WERI-Rb-1 (cell line): ENCODE data around the gene SLC22A6.
"Not testable (repeated sequence)": the region's sequence is repeated elsewhere in the genome, so short reads cannot be mapped to it uniquely, and the experiment has no call there.

Experiments
- DNase-seq: peaks from one replicate; pipeline ENCODE4 v3.0.0-alpha.2; 2020
- H3K27ac ChIP-seq: fragments of 250-450 bp; sonication (Bioruptor Pico); 2 replicates; pipeline ENCODE4 v1.5.1; 2020; ENCODE audit warnings: mild to moderate bottlenecking, moderate library complexity
- H3K27me3 ChIP-seq: fragments of 250-450 bp; sonication (Bioruptor Pico); 2 replicates; pipeline ENCODE4 v1.5.1; 2021; ENCODE audit warnings: mild to moderate bottlenecking, low read depth, moderate library complexity; ENCODE audit not compliant: insufficient read depth, severe bottlenecking
- H3K36me3 ChIP-seq: fragments of 250-450 bp; sonication (Bioruptor Pico); 2 replicates; pipeline ENCODE4 v1.5.1; 2020; ENCODE audit warnings: mild to moderate bottlenecking, moderate library complexity
- H3K4me3 ChIP-seq: 2 replicates; pipeline ENCODE4 v1.5.1; 2011; ENCODE audit warnings: low read depth, mild to moderate bottlenecking, control low read depth, low read length
- H3K9me3 ChIP-seq: fragments of 250-450 bp; sonication (Bioruptor Pico); 2 replicates; pipeline ENCODE4 v1.5.1; 2021; ENCODE audit warnings: mild to moderate bottlenecking, moderate library complexity; ENCODE audit not compliant: severe bottlenecking
- TF ChIP-seq, protein P1 (sequence below): IDR thresholded peaks from 2 replicates; pipeline ENCODE4 v1.5.1; 2011; ENCODE audit warnings: low read depth, mild to moderate bottlenecking, control low read depth, inconsistent platforms, low read length

Gene SLC22A6

DNA sequence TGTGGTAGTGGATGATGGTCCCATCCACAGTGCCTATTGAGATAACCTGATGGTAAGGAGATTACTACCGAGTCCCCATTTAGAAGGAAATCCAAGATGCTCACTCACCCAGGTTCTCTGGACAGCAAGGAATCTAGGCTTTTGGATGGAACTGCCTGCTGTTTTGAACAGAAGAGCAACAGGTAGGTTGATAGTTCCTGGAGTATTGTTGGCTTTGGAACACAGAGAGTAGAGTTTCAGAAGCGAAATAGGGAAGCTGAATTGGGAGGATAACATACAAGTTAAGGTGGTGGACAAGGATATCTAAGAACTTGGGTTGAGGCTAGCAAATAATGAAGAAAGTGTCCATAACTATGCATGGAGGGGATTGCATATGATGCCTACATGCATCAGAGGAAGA lies 27.6 kb downstream of the SLC22A6 start:
- TF ChIP-seq, protein P1, sequence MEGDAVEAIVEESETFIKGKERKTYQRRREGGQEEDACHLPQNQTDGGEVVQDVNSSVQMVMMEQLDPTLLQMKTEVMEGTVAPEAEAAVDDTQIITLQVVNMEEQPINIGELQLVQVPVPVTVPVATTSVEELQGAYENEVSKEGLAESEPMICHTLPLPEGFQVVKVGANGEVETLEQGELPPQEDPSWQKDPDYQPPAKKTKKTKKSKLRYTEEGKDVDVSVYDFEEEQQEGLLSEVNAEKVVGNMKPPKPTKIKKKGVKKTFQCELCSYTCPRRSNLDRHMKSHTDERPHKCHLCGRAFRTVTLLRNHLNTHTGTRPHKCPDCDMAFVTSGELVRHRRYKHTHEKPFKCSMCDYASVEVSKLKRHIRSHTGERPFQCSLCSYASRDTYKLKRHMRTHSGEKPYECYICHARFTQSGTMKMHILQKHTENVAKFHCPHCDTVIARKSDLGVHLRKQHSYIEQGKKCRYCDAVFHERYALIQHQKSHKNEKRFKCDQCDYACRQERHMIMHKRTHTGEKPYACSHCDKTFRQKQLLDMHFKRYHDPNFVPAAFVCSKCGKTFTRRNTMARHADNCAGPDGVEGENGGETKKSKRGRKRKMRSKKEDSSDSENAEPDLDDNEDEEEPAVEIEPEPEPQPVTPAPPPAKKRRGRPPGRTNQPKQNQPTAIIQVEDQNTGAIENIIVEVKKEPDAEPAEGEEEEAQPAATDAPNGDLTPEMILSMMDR: no peak
- DNase-seq: no peak
- H3K9me3 ChIP-seq: no peaks in the 10 kb centered on the region
- no peaks in the 10 kb centered on the region for H3K27me3 ChIP-seq
- H3K36me3 ChIP-seq: no peaks in the 10 kb centered on the region
- no peak overlapping the region for H3K27ac ChIP-seq
- H3K4me3 ChIP-seq: no peak overlapping the region

DNA sequence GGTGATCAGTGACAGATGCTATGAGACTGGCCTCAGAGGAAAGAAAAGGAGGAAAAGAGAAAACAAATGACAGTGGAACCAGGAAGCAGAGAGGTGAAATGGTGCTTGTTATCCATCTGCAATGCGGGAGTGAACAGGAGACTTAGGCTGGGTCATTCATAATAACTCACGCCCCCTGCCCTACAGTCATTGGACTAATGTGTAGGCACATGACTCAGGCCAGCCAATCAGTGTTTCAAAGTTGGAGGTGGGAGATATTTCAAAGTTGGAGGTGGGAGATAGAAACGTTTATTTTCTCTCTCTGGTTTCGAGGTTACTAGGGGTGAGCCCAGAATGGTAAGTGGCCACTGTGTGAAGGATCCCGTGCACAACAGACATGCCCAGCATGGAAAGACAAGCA lies 30.3 kb downstream of the SLC22A6 start:
- Histone ChIP-seq H3K27ac (no peak overlapping the region), H3K9me3 (no peaks in the 10 kb centered on the region), H3K27me3 (no peaks in the 10 kb centered on the region), H3K36me3 (no peaks in the 10 kb centered on the region), H3K4me3 (no peak overlapping the region)
- TF ChIP-seq, protein P1: no peak
- DNase-seq: no peak

DNA sequence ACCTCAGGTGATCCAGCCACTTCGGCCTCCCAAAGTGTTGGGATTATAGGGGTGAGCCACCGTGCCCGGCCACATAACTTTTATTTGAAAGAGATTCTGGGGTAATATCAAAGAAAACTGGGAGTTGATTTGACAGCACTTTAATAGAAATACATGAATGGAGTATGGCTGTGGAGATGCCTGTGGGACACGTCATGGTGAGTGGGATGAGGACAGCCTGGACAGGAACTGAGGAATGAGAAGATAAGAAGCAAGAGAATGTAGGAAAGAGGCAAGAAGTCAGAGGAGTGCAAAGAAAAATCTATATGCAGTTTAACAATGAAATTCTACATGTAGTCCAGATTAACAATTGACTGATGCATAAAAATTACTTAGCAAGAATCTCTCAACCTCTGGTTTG lies 31.0 kb downstream of the SLC22A6 start:
- no peaks in the 10 kb centered on the region for H3K36me3 ChIP-seq
- H3K4me3 ChIP-seq: no peak overlapping the region
- no peak for DNase-seq
- H3K27me3 ChIP-seq: no peaks in the 10 kb centered on the region
- H3K9me3 ChIP-seq: no peaks in the 10 kb centered on the region
- TF ChIP-seq, protein P1: no peak
- no peak overlapping the region for H3K27ac ChIP-seq

DNA sequence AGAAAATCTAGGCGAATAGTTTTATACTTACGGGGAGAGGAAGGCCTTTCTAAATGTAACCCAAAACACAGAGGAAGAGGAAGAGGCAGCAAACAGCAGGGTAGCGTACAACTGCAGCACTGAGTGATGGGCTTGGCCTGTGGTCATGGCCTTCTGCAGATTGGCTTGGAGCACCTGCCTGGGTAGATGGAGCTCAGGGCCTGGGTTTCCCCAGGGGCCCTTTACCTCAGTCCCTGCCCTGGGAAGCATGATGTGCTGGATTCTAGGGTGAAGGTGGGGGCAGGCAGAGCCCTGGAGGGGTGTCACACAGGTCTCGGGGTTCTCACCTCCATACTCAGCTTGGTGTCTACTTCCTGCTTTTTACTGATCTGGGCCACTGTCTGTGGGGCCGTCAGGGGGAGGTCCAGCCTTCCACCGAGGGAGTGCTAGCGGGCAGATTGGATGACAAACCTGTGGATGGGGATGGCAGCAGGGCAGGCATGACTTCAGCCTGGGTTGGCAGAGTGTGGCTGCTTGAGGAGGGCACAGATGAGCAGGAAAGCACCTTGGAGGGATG lies 35.9 kb downstream of the SLC22A6 start:
- Histone ChIP-seq H3K9me3 (no peaks in the 10 kb centered on the region), H3K27ac (no peak overlapping the region), H3K36me3 (no peaks in the 10 kb centered on the region), H3K27me3 (no peaks in the 10 kb centered on the region), H3K4me3 (no peak overlapping the region)
- DNase-seq: no peak
- TF ChIP-seq, protein P1: no peak

DNA sequence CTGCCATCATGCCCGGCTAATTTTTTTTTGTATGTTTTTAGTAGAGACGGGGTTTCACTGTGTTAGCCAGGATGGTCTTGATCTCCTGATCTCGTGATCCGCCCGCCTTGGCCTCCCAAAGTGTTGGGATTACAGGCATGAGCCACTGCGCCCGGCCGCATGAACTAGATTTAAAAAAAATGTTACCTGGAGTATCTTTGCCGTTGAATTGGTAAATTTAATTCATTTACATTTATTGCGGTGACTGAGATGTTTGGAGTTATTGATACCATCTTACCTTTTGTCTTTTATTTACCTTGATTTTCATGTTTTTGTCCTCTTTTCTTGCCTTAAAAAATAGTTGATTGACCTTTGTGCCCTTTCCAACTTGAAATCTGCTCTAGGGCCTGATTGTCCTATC lies 39.2 kb downstream of the SLC22A6 start:
- H3K4me3 ChIP-seq, H3K9me3 ChIP-seq, DNase-seq, H3K36me3 ChIP-seq, H3K27ac ChIP-seq, H3K27me3 ChIP-seq: not testable (repeated sequence)

DNA sequence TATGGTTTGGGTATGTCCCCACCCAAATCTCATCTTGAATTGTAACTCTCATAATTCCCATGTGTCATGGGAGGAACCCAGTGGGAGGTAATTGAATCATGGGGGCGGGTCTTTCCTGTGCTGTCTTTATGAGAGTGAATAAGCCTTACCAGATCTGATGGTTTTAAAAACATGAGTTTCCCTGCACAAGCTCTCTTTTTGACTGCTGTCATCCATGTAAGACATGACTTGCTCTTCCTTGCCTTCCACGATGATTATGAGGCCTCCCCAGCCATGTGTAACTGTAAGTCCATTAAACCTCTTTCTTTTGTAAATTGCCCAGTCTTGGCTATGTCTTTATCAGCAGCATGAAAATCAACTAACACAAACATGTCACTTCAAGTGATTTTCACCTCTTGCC lies 47.2 kb downstream of the SLC22A6 start:
- not testable (repeated sequence) for H3K4me3 ChIP-seq, H3K27me3 ChIP-seq

DNA sequence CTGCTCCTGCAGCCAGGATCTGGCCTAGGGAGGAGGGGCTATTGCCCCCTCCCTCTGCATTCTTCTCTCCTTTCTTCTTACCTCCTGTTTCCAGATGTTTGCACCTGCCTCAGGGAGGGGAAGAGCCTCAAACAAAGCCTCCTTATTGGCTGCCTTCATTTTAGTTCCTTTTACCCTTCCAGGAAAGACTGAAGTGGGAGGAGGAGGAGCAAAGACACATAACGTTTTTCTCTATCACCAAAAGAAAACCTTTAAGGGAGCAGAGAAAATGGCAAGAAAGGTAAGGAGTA lies 50.3 kb downstream of the SLC22A6 start:
- Histone ChIP-seq H3K9me3 (no peaks in the 10 kb centered on the region), H3K27ac (no peak overlapping the region), H3K4me3 (no peak overlapping the region), H3K27me3 (no peaks in the 10 kb centered on the region), H3K36me3 (no peaks in the 10 kb centered on the region)
- TF ChIP-seq, protein P1: no peak
- no peak for DNase-seq

More for the DNA sequence above, 47.2 kb downstream of the SLC22A6 start:
- H3K9me3 ChIP-seq, H3K27ac ChIP-seq, DNase-seq, H3K36me3 ChIP-seq: not testable (repeated sequence)
